GM10847 (cell line): Measurements from ENCODE around the gene FLT3.

ENCODE experiments used
- POLR2A ChIP-seq: IDR thresholded peaks from 2 replicates; pipeline ENCODE4 v1.6.1; 2011; ENCODE audit not compliant: insufficient read length; ENCODE audit errors: extremely low read depth

The FLT3 gene

GRCh38 chr13:27963491-27963890 lies 136.9 kb downstream of the FLT3 start:
- no peak for TF ChIP-seq POLR2A

GRCh38 chr13:27962982-27963381 lies 137.4 kb downstream of the FLT3 start:
- TF ChIP-seq POLR2A: no peak

GRCh38 chr13:27962128-27962841 lies 138.1 kb downstream of the FLT3 start:
- no peak for TF ChIP-seq POLR2A

GRCh38 chr13:27961227-27962085 lies 138.9 kb downstream of the FLT3 start:
- no peak for TF ChIP-seq POLR2A

GRCh38 chr13:27960362-27961226 lies 139.8 kb downstream of the FLT3 start:
- no peak for TF ChIP-seq POLR2A

GRCh38 chr13:27959976-27960361 lies 140.4 kb downstream of the FLT3 start:
- no peak for TF ChIP-seq POLR2A

GRCh38 chr13:27956576-27957300 lies 143.6 kb downstream of the FLT3 start:
- TF ChIP-seq POLR2A: no peak

- no peak for TF ChIP-seq POLR2A
Measured at GRCh38 chr13:27955014-27955591, 145.3 kb downstream of the FLT3 start.

- no peak for TF ChIP-seq POLR2A
Measured at GRCh38 chr13:27954406-27954851, 145.9 kb downstream of the FLT3 start.

GRCh38 chr13:27953676-27954405 lies 146.5 kb downstream of the FLT3 start:
- TF ChIP-seq POLR2A: no peak
